Measurements from ENCODE around the gene RBM19. TPM values are rescaled to one million over a fixed set of nuclear protein-coding genes. Genes with fewer than 3 reads are reported as not detected.

Gene RBM19
- total and polyA plus RNA-seq, 12 donors: 13.3 to 26.6 (median 16.2) TPM

DNA sequence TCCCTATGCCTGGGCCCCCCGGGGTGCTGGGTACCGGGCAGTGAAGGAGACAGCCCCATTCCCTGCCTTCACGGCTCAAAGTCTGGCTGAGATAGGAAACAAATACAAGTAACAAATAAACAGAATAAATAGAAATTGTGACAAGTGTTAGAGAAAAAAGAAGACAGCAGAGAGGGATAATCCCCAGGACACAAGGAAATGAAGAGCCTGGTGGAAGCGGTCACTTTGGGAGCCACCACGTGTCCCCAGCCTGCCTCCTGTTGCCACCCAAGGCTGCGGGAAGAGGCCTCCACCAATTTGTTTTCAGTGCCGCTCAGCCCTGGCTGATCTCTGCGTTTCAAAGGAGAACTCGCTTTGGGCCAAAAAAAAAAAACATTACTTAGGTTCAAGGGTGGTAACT, 31.2 kb downstream of the RBM19 start:
- Histone ChIP-seq H3K27me3 (no peaks in the 10 kb centered on the region), H3K36me3 (peaks cover 0 to 96% (median 31%) of the 10 kb centered on the region in 9 donors), H3K9me3 (no peaks in the 10 kb centered on the region), H3K4me3 (no peak overlapping the region), H3K4me1 (peaks cover 0 to 9% (median 4%) of the 10 kb centered on the region in 9 donors), H3K27ac (no peak overlapping the region)
- intact Hi-C loops (cut with DNase I): no loop called here
- no peak for TF ChIP-seq CTCF (IDR thresholded peaks at IDR 0.05)
- ATAC-seq (no peak), DNase-seq (no peak)
- WGBS, 2 donors: 91% methylated on average over 9 of the region's 9 CpGs

- ATAC-seq (no peak), DNase-seq (no peak)
- no peak overlapping the region for H3K4me3 ChIP-seq
- 84 to 85% methylated on average over 14 of the region's 14 CpGs for WGBS, 2 donors
- H3K27ac ChIP-seq: no peak overlapping the region
- intact Hi-C loops (cut with DNase I): no loop called here
- peaks cover 0 to 92% (median 30%) of the 10 kb centered on the region in 9 donors for H3K36me3 ChIP-seq
- peaks cover 0 to 12% (median 4%) of the 10 kb centered on the region in 9 donors for H3K4me1 ChIP-seq
- H3K27me3 ChIP-seq: no peaks in the 10 kb centered on the region
- H3K9me3 ChIP-seq: no peaks in the 10 kb centered on the region
- no peak for TF ChIP-seq CTCF (IDR thresholded peaks at IDR 0.05)
Observed at GRCh38 chr12:113934060-113934814, 31.9 kb downstream of the RBM19 start.

DNA sequence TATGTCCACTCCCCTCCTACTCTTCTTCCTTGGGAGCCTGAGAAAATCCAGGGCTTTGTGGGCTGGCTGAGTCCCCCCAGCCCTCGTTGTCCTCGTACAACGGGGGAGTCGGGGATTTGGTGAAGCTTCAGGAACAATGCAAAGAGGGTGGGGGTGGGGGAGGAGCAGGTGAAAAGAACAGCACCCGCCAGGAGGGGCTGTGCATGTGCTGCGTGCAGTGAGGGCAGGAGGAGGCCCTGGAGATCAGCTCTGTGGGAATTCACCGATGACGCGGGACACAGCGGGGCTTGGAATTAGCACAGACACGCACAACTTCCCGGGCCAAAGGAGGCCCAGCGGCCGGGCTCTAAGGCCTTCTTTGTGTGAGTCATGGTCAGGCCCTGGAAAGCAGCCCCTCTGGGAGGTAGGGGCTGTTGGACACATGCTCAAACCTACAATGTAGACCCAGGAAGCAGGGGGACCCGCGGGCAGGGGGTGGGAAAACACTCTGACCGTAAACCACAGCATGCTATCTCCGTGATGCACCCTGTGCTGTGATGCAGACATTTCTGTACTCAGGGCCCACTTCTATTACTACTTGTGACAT, 32.8 kb downstream of the RBM19 start:
- Histone ChIP-seq H3K27me3 (no peaks in the 10 kb centered on the region), H3K4me1 (peaks cover 0 to 12% (median 4%) of the 10 kb centered on the region in 9 donors), H3K27ac (no peak overlapping the region), H3K4me3 (no peak overlapping the region), H3K36me3 (peaks cover 0 to 90% (median 21%) of the 10 kb centered on the region in 9 donors), H3K9me3 (no peaks in the 10 kb centered on the region)
- DNase-seq (peak in 1 of 2 donors; percentile 26), ATAC-seq (peak in 5 of 8 donors; percentile 22 to 61 (median 35))
- TF ChIP-seq CTCF (IDR thresholded peaks at IDR 0.05): no peak
- 61 to 68% methylated on average over 18 of the region's 18 CpGs for WGBS, 2 donors
- intact Hi-C loops (cut with DNase I): no loop called here

- peak overlapping the region in 2 of 10 donors; percentile 23 to 29 for H3K27ac ChIP-seq
- H3K36me3 ChIP-seq: peaks cover 0 to 84% (median 14%) of the 10 kb centered on the region in 9 donors
- TF ChIP-seq CTCF (IDR thresholded peaks at IDR 0.05): no peak
Observed at GRCh38 chr12:113932381-113933196, 33.5 kb downstream of the RBM19 start.

More at GRCh38 chr12:113932381-113933196, 33.5 kb downstream of the RBM19 start:
- Histone ChIP-seq H3K9me3 (no peaks in the 10 kb centered on the region), H3K27me3 (no peaks in the 10 kb centered on the region), H3K4me1 (peaks cover 0 to 12% (median 4%) of the 10 kb centered on the region in 9 donors), H3K4me3 (no peak overlapping the region)
- ATAC-seq: peak in 4 of 8 donors; percentile 26 to 50 (median 38)
- 77 to 84% methylated on average over 14 of the region's 14 CpGs for WGBS, 2 donors
- peak in 1 of 2 donors; percentile 26 for DNase-seq
- intact Hi-C loops (cut with DNase I): no loop called here

All from heart right ventricle (tissue), 16 donors.